HepG2 (cell line): ENCODE measurements around the gene MTCL1. TPM values are rescaled to one million over a fixed set of nuclear protein-coding genes. Genes with fewer than 3 reads are reported as not detected.
A peak's percentile ranks its signal among the peaks of the same experiment; 100 is the strongest.

Source experiments
- BHLHE40 ChIP-seq: IDR thresholded peaks from 2 replicates; pipeline ENCODE4 v1.6.1; 2011; ENCODE audit warnings: low read length, improper control_type of control experiment
- ETV5 ChIP-seq: IDR thresholded peaks from 2 replicates; pipeline ENCODE4 v1.6.1; 2018; ENCODE audit warnings: missing biosample characterization, missing genetic modification reagents, inconsistent platforms, borderline replicate concordance
- GATAD2A ChIP-seq: IDR thresholded peaks from 2 replicates; pipeline ENCODE4 v1.6.1; 2016
- KLF16 ChIP-seq, 2 experiments: sonication (generic) in 1 of 2; formaldehyde crosslinking in 1 of 2; IDR thresholded peaks; 2 replicates each; pipeline versions ENCODE4 v1.6.1 to v1.8.0; 2016 to 2023; ENCODE audit warnings: missing genetic modification reagents in 2 of 2, missing compliant biosample characterization in 1 of 2
- MED1 ChIP-seq: sonication (generic); formaldehyde crosslinking; IDR thresholded peaks from 2 replicates; pipeline ENCODE4 v1.4.0; 2020; ENCODE audit warnings: missing genetic modification reagents
- MYNN ChIP-seq: sonication (generic); formaldehyde crosslinking; IDR thresholded peaks from 2 replicates; pipeline ENCODE4 v1.4.0; 2020; ENCODE audit warnings: mild to moderate bottlenecking, low read depth, missing genetic modification reagents
- NR2F6 ChIP-seq, 2 experiments: IDR thresholded peaks; 2 replicates each; pipeline ENCODE4 v1.6.1; 2016; ENCODE audit warnings: antibody characterized with exemption in 1 of 2, mild to moderate bottlenecking in 1 of 2
- RARA ChIP-seq: IDR thresholded peaks from 2 replicates; pipeline ENCODE4 v1.6.1; 2016; ENCODE audit warnings: missing genetic modification reagents, missing compliant biosample characterization
- RCOR2 ChIP-seq: IDR thresholded peaks from 2 replicates; pipeline ENCODE4 v1.6.1; 2016; ENCODE audit warnings: missing biosample characterization, missing genetic modification reagents
- RXRB ChIP-seq: IDR thresholded peaks from 2 replicates; pipeline ENCODE4 v1.6.1; 2016; ENCODE audit warnings: borderline replicate concordance, missing genetic modification reagents, missing compliant biosample characterization
- SAP130 ChIP-seq: IDR thresholded peaks from 2 replicates; pipeline ENCODE4 v1.6.1; 2016; ENCODE audit warnings: low read depth
- SOX13 ChIP-seq, 3 experiments: fragments of 450-650 bp in 1 of 3; sonication (generic) in 1 of 3; formaldehyde crosslinking in 1 of 3; IDR thresholded peaks in 2 of 3; conservative IDR thresholded peaks in 1 of 3; 2 replicates each; pipeline versions ENCODE4 v1.5.0 to v1.6.1; 2016 to 2020; ENCODE audit warnings: antibody characterized with exemption in 1 of 3, mild to moderate bottlenecking in 1 of 3, missing compliant biosample characterization in 1 of 3, missing genetic modification reagents in 1 of 3, moderate library complexity in 1 of 3
- SP5 ChIP-seq: IDR thresholded peaks from 2 replicates; pipeline ENCODE4 v1.6.1; 2016; ENCODE audit warnings: low read depth, borderline replicate concordance
- YEATS4 ChIP-seq: sonication (generic); formaldehyde crosslinking; IDR thresholded peaks from 2 replicates; pipeline ENCODE4 v1.4.0; 2020; ENCODE audit warnings: missing genetic modification reagents, borderline replicate concordance
- ZBTB4 ChIP-seq: sonication (generic); formaldehyde crosslinking; IDR thresholded peaks from 2 replicates; pipeline ENCODE4 v1.4.0; 2020; ENCODE audit warnings: missing genetic modification reagents, mild to moderate bottlenecking, borderline replicate concordance
- ZNF260 ChIP-seq: sonication (generic); formaldehyde crosslinking; IDR thresholded peaks from 2 replicates; pipeline ENCODE4 v1.4.0; 2020; ENCODE audit warnings: missing genetic modification reagents, low read depth, mild to moderate bottlenecking, borderline replicate concordance
- ZNF335 ChIP-seq: sonication (generic); formaldehyde crosslinking; IDR thresholded peaks from 2 replicates; pipeline ENCODE4 v1.4.0; 2020; ENCODE audit warnings: missing genetic modification reagents
- polyA plus RNA-seq, 8 experiments: library from polyadenylated mRNA; depleted of rRNA in 3 of 8; stranded (reverse) in 7 of 8; unstranded in 1 of 8; fragments of >200 nt; fragmentation: Illumina TruSeq in 4 of 8; extraction: Trizol in 4 of 8; gene quantifications; 2 replicates each; pipeline versions ENCODE4 v1.2.1 to v1.2.3, GENCODE V29; 2011 to 2016; ENCODE audit warnings: low read depth in 4 of 8, missing spikeins in 1 of 8, mixed read lengths in 1 of 8; ENCODE audit not compliant: insufficient read depth in 1 of 8
- total RNA-seq, 5 experiments: library from RNA; depleted of rRNA; stranded (reverse); fragments of >200 nt; fragmentation: Illumina TruSeq; extraction: Trizol; gene quantifications; 2 replicates each; pipeline ENCODE4 v1.2.3, GENCODE V29; 2016; ENCODE audit warnings: low read depth in 1 of 5
- TF ChIP-seq, protein P1 (sequence below): IDR thresholded peaks from 2 replicates; pipeline ENCODE4 v1.6.1; 2016; ENCODE audit warnings: missing genetic modification reagents, missing compliant biosample characterization

The MTCL1 gene
- total and polyA plus RNA-seq, 2 of the 13 experiments (the other 11 are each of a cell fraction or from before 2014, with no cell fraction given): 3.1 to 3.2 TPM

GRCh38 chr18:8732442-8733360 lies 27.3 kb downstream of the MTCL1 start (continued):
- TF ChIP-seq GATAD2A: peak; percentile 65
- no peak for TF ChIP-seq MYNN (CRISPR knock-in tag)
- TF ChIP-seq YEATS4 (CRISPR knock-in tag): no peak
- TF ChIP-seq RCOR2: 0 out of 2 replicates have a peak, but pooled peaks have one; percentile 25
- TF ChIP-seq ZNF260 (CRISPR knock-in tag): no peak
- TF ChIP-seq RXRB (CRISPR knock-in tag): peak; percentile 30; the same call in 1 of the 2 replicates
- TF ChIP-seq KLF16 (CRISPR knock-in tag; IDR thresholded peaks at IDR 0.05): no peak
- TF ChIP-seq BHLHE40: no peak
- peak; percentile 52 for TF ChIP-seq SAP130 (CRISPR knock-in tag)
- no peak for TF ChIP-seq MED1
- 0 out of 2 replicates have a peak, but pooled peaks have one; percentile 8 for TF ChIP-seq RARA
- 0 out of 2 replicates have a peak, but pooled peaks have one; percentile 54 for TF ChIP-seq ZBTB4
- no peak for TF ChIP-seq SOX13 (IDR thresholded peaks at IDR 0.05)
- peak in 1 of 2 experiments; percentile 50; a peak in 1 of 4 replicates for TF ChIP-seq SOX13 (CRISPR knock-in tag; conservative IDR thresholded peaks at IDR 0.05 in 1 of 2, IDR thresholded peaks at IDR 0.05 in 1 of 2)
- TF ChIP-seq ETV5: peak; percentile 79
- TF ChIP-seq, protein P1, sequence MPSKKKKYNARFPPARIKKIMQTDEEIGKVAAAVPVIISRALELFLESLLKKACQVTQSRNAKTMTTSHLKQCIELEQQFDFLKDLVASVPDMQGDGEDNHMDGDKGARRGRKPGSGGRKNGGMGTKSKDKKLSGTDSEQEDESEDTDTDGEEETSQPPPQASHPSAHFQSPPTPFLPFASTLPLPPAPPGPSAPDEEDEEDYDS: 0 out of 2 replicates have a peak, but pooled peaks have one; percentile 19
- peak; percentile 30; the same call in 1 of the 2 replicates for TF ChIP-seq ZNF335 (CRISPR knock-in tag)
- peak; percentile 55; the same call in 1 of the 2 replicates for TF ChIP-seq SP5
- 0 out of 2 replicates have a peak, but pooled peaks have one; percentile 11 for TF ChIP-seq NR2F6 (IDR thresholded peaks at IDR 0.05)
- TF ChIP-seq NR2F6 (CRISPR knock-in tag; IDR thresholded peaks at IDR 0.05): no peak
